HG03280 (cell line): ENCODE measurements around the gene OR2V1.
"Not testable (repeated sequence)": the region's sequence is repeated elsewhere in the genome, so short reads cannot be mapped to it uniquely, and the experiment has no call there.

Source experiments
- ATAC-seq: cut with Tn5 transposase; IDR thresholded peaks from one replicate; pipeline ENCODE4 v1.9.1; 2021; ENCODE audit warnings: mild to moderate bottlenecking, moderate library complexity; ENCODE audit not compliant: unreplicated experiment

Gene OR2V1

DNA sequence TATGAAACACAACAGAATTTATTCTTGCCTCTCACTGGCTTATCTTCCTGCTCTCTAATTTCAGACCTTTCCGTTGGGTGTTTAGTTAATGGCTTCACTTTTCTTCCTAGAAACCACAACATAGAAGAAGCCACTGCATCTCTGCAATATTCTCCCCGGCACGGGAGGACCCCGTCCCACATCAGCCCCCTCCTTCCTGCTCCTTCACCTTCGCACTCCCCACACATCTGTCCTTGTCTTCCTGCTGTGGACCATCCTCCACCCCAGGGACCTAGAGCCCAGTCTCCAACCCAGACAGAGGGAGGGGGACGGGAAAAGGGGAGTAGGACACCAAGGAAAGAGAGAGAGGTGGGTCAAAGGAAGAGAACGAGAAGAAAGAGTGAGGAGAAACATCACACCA is 1.4 kb downstream of the OR2V1 start:
- no peak for ATAC-seq

- ATAC-seq = no peak
Observed at GRCh38 chr5:181127907-181128626, 2.9 kb downstream of the OR2V1 start.

GRCh38 chr5:181127456-181127855 is 3.5 kb downstream of the OR2V1 start:
- no peak for ATAC-seq

DNA sequence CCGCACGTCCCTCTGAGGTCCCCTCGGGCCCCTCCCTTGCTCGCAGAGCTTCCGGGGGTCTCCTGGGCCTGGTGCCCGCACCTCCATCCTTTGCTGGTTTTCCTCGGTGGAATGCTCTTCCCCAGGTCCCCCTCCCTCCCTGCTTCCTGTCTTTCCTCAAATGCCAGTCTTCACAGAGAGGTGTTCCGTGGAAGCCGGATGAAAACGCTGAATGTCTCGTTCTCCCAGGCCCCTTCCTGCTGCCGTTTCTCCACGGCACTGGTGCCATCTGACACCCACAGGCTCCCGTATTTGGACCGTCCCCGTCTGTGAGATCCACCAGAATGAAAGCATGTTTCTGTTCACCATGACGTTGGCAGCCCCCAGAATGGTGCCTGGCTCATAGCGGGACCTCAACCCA is 4.1 kb downstream of the OR2V1 start:
- ATAC-seq = no peak

DNA sequence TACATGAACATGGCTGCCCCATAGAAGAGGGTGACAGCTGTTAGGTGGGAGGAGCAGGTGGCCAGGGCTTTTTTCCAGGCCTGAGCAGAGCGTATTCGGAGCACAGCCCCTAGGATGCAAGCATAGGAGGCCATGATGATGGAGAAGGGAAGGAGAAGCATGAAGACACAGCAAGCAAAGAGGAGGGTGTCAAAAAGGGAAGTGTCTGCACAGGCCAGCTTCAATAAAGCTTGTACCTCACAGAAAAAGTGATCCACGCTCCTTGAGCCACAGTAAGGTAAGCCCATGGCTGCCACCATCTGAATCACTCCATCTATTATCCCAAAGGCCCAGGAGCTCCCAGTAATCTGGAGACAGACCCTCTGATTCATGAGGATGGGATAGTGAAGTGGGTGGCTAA is 6.4 kb downstream of the OR2V1 start:
- ATAC-seq = no peak

DNA sequence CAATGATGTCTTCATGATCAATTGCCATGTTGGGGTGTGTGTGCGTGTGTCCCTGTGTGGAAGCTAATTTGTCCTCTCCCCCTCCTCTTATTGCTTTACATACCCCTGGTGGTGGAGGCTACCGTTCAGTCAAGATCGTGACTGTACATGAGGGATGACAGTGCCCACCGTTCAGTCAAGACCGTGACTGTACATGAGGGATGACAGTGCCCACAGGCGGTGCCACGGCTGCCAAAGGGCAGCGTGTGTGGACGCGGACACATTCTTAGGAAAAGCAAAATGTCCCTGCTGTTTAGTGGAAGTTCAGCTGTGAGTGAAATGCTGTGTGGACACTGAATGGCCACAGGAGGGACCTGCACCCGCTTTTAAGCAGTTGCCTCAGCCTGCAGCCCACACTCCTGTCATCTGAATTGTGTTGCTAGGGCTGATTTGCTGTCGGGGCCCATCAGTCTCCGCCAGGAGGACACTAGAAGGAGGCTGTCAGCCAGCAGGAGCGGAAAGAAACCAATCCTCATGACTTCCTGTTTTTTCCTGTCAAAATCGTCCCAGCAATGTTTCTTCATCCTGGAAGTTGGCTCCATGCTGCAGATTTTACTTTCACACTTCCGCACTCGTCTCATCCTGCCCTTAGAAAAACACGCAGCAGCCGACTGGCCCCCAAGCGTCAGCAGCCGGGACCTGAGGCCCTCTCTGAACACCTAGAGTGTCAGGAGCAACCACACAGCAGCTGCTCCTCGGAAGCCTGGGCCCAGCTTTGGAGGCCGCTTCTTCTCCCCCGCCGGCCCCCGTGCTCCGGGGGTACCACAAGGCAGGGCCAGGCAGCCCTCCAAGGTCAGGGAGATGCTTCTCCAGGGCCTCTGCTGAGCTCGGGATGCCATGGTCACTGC is 9.1 kb downstream of the OR2V1 start:
- ATAC-seq = no peak

DNA sequence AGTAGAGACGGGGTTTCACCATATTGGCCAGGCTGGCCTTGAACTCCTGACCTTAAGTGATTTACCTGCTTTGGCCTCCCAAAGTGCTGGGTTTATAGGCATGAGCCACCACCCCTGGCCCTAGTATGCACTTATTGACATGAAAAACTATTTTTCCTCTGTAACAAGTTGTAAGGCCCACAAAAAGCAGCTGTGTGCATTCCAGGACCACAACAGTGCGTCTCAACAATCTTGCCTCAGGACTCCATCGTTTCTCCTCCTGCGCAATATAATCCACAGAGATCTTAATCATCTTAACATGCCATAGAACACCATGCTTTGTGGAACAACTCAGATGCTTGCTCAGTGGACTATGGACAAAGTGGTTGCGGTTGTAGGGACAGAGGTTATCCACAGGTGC is 10.2 kb downstream of the OR2V1 start:
- ATAC-seq = no peak

DNA sequence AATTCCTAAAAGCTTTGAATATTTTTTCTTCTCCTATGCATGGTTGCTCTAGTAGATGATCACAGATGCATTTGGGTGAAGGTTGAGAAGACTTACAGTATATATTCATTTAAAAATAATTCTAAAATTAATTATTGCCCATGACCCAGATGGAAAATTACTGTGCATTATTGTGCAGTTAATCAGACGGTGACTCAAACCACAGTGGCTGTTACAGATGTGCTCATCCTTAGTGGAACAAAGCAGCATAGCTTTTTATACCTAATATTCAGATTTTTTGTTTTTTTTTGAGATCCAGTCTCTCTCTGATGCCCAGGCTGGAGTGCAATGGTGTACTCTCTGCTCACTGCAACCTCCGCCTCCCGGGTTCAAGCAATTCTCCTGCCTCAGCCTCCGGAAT is 10.7 kb downstream of the OR2V1 start:
- ATAC-seq = no peak

- no peak for ATAC-seq
Observed at GRCh38 chr5:181119105-181119504, 11.9 kb downstream of the OR2V1 start.

- ATAC-seq = no peak
Observed at GRCh38 chr5:181118369-181118768, 12.6 kb downstream of the OR2V1 start.

GRCh38 chr5:181114844-181115778 is 15.9 kb downstream of the OR2V1 start:
- ATAC-seq = no peak

DNA sequence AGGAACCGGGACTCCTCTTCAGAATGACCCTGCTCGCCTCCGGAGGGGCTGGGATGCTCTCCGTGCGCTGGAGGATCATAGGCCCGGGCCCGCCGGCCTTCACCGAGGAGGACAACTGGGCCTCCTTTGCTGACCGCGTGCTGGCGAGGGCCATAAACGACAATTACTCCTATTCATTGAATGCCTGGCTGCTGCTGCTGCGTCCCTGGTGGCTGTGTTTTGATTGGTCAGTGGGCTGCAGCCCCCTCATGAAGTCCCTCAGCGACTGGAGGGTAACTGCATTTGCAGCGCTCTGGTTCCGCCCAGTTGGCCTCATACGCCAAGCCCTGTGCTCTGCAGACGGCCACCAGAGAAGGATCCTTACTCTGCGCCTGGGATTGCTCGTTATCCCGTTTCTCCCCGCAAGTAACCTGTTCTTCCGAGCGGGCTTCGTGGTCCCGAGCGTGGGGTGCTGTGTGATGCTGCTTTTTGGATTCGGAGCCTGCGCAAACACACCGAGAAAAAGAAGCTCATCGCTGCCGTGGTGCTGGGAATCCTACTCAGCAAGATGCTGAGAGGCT is 16.6 kb downstream of the OR2V1 start:
- no peak for ATAC-seq

DNA sequence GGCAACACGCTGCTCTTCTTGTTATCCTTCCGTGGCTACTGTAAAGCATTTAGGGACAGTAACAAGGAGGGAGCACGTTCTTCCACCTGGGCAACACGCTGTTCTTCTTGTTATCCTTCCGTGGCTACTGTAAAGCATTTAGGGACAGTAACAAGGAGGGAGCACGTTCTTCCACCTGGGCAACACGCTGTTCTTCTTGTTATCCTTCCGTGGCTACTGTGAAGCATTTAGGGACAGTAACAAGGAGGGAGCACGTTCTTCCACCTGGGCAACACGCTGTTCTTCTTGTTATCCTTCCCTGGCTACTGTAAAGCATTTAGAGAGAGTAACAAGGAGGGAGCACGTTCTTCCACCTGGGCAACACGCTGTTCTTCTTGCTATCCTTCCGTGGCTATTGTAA is 17.4 kb downstream of the OR2V1 start:
- ATAC-seq = not testable (repeated sequence)

- no peak for ATAC-seq
Observed at GRCh38 chr5:181112476-181112875, 18.5 kb downstream of the OR2V1 start.

DNA sequence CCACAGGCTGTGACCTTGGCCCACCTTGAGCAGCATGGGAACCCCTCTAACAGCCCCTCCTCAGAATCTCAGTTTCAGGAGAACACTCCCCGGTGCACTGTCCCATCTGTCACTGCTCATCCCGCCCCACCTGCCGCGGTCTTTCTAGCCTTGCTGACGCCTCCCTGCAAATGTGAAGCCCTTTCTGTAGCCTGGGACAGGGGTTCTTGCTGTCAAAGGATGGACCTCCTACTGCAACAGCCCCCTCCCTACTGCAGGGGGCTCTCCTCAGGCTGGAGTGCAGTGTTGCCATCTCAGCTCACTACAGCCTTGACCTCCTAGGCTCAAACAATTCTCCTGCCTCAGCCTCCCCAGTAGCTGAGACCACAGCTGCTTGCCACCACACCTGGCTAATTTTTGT is 20.0 kb downstream of the OR2V1 start:
- ATAC-seq = no peak

DNA sequence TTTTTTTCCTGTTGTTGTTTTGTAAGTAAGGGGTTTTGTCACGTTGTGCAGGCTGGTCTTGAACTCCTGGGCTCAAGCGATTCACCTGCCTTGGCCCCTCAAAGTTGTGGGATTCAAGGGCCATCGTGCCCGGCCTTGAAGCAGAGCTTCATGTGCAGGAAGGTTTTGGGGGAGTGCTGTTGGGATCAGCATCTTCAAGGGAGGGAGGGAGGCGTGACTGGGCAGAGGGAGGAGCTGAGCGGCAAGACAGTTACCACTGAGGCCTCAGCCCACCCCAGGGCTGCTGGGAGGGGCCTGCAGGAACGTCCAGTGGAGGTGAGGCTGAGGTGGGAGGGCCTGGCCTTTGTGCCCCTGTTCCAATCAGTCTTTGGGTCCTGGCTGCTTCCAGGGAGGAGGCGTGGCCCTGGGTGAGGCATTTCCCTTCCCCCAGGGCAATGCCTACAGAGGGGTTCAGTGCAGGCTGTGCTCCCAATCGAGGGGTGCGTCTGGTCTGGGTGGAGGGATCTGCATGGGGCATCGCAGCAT is 21.4 kb downstream of the OR2V1 start:
- no peak for ATAC-seq

DNA sequence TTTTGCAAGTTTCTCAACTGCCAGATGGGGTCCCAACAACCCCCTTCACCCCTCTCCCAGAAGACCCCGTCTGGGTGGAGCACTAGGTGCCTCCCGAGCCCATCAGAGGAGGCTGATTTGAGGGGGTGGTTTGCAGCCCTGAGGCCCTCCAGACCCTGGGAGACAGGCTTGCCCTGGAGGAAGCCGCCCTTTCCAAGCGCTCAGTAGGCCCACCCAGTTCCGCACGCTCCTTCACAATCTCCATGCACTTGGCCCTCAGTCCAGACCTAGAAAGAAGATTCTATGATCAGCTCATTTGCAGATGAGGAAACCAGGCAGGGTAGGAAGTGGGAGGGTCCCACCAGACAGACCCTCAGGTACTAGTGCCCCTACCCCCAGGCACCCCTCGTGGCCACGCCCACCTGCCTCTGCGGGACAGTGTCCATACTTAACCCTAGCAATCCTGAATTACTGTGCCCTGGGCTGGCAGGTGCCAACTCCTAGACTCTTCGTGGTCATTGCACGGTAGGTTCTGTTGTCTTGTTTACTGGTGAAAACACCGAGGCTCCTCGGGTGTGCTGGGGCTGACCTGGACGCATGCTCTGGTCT is 22.3 kb downstream of the OR2V1 start:
- ATAC-seq = no peak

- no peak for ATAC-seq
Observed at GRCh38 chr5:181107699-181108098, 23.3 kb downstream of the OR2V1 start.

DNA sequence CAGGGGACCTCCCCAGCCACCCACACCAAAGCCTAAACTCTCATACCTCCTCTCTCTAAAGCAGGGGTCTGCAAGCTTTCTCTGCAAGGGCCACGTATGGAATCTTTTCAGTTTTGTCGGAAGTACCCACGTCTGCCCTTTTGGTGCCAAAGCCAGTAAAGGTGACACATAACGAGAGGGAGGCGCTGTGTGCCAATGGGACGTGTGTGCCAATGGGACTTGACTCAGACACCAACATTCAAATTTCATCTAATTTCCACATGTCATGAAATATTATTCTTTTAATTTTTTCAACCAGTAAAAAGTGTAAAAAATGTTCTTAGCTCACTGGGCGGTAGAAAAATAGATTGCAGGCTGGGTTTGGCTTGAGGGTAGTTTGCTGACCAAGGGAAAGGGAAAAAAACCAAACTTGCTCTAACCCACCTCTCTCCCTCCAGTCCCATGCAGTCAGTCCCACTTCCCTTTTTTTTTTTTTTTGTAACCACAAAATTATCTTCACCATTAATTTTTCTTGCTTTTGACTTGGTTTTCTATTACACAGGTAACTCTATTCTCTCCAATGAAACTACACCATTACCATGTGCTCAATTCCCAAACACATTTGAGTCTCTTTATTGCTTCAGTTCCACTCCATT is 25.5 kb downstream of the OR2V1 start:
- ATAC-seq = no peak
